GM12865 (cell line): ENCODE measurements around the gene CACNA2D2.
A peak's percentile ranks its signal among the peaks of the same experiment; 100 is the strongest.

Source experiments
- DNase-seq: peaks from one replicate; pipeline ENCODE4 v3.0.0; 2010; ENCODE audit warnings: low read depth
- H3K4me3 ChIP-seq: 2 replicates; pipeline ENCODE4 v1.5.1; 2011; ENCODE audit warnings: mild to moderate bottlenecking, low read depth, low read length, control low read depth
- CTCF ChIP-seq: IDR thresholded peaks from 2 replicates; pipeline ENCODE4 v1.5.1; 2011; ENCODE audit warnings: low read length, control low read depth, low read depth, inconsistent platforms; ENCODE audit not compliant: insufficient read depth; ENCODE audit errors: missing control alignments

Gene CACNA2D2

DNA sequence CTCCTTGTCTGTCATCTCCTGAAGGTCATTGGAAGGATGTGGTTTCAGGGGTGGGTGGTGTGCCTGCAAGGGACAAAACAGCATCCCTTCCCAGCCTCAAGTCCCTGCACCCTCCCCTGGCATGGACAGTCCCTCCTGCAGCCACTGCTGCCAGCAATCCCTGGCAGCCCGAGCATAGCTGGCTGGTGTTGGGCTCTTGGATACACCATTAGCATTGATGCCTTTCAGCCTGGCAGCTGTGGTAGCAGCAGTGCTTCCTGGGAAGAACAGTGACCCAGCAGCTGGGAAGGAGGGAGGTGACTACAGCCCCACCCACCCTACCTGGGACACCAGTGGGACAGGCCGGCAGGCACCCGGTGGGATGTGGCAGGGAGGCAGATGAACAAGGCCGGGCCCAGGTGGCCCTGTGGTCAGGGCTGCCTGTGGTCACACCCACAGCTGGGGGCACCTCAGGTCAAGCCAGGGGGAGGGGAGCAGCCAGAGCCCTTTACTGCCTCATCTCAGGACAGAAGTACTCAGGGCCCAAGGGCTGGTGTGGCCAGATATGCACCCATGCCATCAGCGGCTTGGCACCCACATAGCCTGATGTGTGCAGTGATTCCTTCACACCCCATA is 111.2 kb downstream of the CACNA2D2 start:
- no peak overlapping the region for H3K4me3 ChIP-seq
- no peak for DNase-seq
- TF ChIP-seq CTCF: no peak

GRCh38 chr3:50390508-50391224 is 112.8 kb downstream of the CACNA2D2 start:
- no peak overlapping the region for H3K4me3 ChIP-seq
- no peak for DNase-seq
- no peak for TF ChIP-seq CTCF

DNA sequence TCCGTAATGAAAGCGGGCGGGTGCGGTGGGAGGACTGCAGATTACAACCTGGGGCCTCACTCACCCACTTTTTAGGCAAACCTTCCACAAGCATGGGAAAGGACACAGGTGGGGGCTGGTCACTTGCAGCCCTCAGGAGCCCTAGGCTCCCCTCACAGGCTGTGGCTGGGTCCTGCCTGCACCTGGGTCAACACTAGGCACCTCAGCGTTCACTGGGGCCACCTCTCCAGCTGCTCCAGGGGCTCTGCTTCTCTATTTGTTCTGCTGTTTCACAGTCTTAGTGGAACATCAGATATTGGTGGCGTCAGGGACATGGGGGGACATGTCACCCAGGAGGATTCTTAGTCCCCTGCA is 114.0 kb downstream of the CACNA2D2 start:
- DNase-seq: no peak
- no peak for TF ChIP-seq CTCF

GRCh38 chr3:50388720-50389413 is 114.6 kb downstream of the CACNA2D2 start:
- TF ChIP-seq CTCF: no peak
- no peak for DNase-seq
- no peak overlapping the region for H3K4me3 ChIP-seq

More for the DNA sequence above, 114.0 kb downstream of the CACNA2D2 start:
- H3K4me3 ChIP-seq: no peak overlapping the region

GRCh38 chr3:50388016-50388719 is 115.3 kb downstream of the CACNA2D2 start:
- no peak overlapping the region for H3K4me3 ChIP-seq
- peak; percentile 16 for DNase-seq
- TF ChIP-seq CTCF: peak; percentile 24

DNA sequence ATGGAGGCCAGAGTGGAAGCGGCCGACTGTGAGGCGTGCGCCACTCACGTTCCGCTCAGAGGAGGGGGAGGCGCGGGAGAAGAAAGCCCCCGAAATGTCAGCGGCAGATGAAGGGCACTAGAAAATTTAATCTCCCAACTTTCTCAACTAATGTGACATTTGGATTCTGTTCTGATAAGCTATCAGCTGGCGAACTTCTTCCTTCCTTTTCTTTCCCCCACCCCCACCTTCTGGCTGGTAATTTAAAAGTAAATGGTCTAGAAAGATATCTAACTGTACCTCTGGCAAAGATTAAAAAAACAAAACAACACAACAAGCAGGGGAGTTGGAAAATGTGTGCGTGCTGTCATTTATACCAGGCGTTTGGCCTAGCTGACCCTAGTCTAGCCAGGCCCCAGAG is 117.7 kb downstream of the CACNA2D2 start:
- no peak for DNase-seq
- no peak for TF ChIP-seq CTCF
- no peak overlapping the region for H3K4me3 ChIP-seq
